Upper lobe of left lung (tissue), 4 donors: ENCODE data around the gene SMARCE1.

ENCODE experiments used
- POLR2A ChIP-seq, 4 donors: fragments of 450-650 bp; IDR thresholded peaks; one replicate each; pipeline ENCODE4 v1.5.1; 2016 to 2017; ENCODE audit warnings: antibody characterized with exemption in 4 of 4, mild to moderate bottlenecking in 2 of 4
- TF ChIP-seq, protein P1 (sequence below), 6 experiments: fragments of 450-650 bp in 4 of 6; fragments of 200-600 bp in 2 of 6; sonication (generic) in 2 of 6; IDR thresholded peaks; one replicate each; pipeline ENCODE4 v1.5.1; 2016 to 2019; ENCODE audit warnings: antibody characterized with exemption in 6 of 6

DNA sequence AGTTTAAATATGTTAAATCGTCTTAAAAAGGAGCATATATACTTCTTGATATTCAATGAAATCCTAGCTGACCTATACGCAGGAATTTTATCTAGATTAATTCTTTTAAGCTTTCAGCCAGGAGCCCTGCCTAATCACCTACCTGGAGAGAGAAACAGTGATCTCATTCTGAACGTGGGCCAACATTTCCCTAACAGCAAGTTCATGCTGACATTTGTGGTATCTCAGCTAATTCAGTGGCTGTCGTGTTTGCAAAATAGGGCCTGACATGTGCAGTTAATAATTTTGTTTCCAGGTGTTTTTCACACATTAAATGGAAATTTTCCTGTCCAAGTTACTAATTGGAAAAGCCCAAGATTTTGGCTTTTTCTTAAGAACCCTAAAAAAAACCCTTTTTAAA, 38.6 kb upstream of the SMARCE1 start:
- TF ChIP-seq, protein P1, sequence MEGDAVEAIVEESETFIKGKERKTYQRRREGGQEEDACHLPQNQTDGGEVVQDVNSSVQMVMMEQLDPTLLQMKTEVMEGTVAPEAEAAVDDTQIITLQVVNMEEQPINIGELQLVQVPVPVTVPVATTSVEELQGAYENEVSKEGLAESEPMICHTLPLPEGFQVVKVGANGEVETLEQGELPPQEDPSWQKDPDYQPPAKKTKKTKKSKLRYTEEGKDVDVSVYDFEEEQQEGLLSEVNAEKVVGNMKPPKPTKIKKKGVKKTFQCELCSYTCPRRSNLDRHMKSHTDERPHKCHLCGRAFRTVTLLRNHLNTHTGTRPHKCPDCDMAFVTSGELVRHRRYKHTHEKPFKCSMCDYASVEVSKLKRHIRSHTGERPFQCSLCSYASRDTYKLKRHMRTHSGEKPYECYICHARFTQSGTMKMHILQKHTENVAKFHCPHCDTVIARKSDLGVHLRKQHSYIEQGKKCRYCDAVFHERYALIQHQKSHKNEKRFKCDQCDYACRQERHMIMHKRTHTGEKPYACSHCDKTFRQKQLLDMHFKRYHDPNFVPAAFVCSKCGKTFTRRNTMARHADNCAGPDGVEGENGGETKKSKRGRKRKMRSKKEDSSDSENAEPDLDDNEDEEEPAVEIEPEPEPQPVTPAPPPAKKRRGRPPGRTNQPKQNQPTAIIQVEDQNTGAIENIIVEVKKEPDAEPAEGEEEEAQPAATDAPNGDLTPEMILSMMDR (IDR thresholded peaks at IDR 0.05) = no peak
- TF ChIP-seq POLR2A (IDR thresholded peaks at IDR 0.05) = no peak
